Keratinocyte (primary cell): ENCODE data around the gene CLN6. TPM values are rescaled to one million over a fixed set of nuclear protein-coding genes. Genes with fewer than 3 reads are reported as not detected.
"Not testable (repeated sequence)": the region's sequence is repeated elsewhere in the genome, so short reads cannot be mapped to it uniquely, and the experiment has no call there.

Source experiments
- DNase-seq: peaks from one replicate; pipeline ENCODE4 v3.0.0-alpha.2; 2011; ENCODE audit warnings: low read depth, missing footprints, low spot score
- FAIRE-seq: peaks from 2 replicates; lab custom pipeline; 2011; peaks lifted over from hg19 to GRCh38; lab: Jason Lieb, UNC
- H2AFZ ChIP-seq: 2 replicates; pipeline ENCODE4 v1.6.0; 2012; ENCODE audit warnings: low read length, control low read depth, inconsistent platforms; ENCODE audit not compliant: control insufficient read depth
- H3K27ac ChIP-seq: 2 replicates; pipeline ENCODE4 v1.5.1; 2011; ENCODE audit warnings: low read length; ENCODE audit not compliant: control insufficient read depth, insufficient read depth
- H3K27me3 ChIP-seq: 3 replicates; pipeline ENCODE4 v1.6.0; 2011; ENCODE audit warnings: low read length; ENCODE audit not compliant: control insufficient read depth, insufficient read depth; ENCODE audit errors: extremely low read depth
- H3K36me3 ChIP-seq, 2 experiments: 2 replicates in 1 of 2; 3 replicates in 1 of 2; pipeline ENCODE4 v1.5.1; 2011; ENCODE audit warnings: low read length in 2 of 2, mild to moderate bottlenecking in 1 of 2; ENCODE audit not compliant: control insufficient read depth in 2 of 2, insufficient read depth in 2 of 2; ENCODE audit errors: extremely low read depth in 1 of 2
- H3K4me1 ChIP-seq: 3 replicates; pipeline ENCODE4 v1.5.1; 2011; ENCODE audit warnings: low read length; ENCODE audit not compliant: control insufficient read depth, insufficient read depth; ENCODE audit errors: extremely low read depth
- H3K4me2 ChIP-seq: 3 replicates; pipeline ENCODE4 v1.6.0; 2011; ENCODE audit warnings: low read depth, low read length; ENCODE audit not compliant: control insufficient read depth, insufficient read depth; ENCODE audit errors: extremely low read depth
- H3K4me3 ChIP-seq, 3 experiments: fragments of 200-600 bp in 1 of 3; sonication (generic) in 1 of 3; 2 replicates in 2 of 3; 3 replicates in 1 of 3; pipeline ENCODE4 v1.5.1; 2011 to 2016; ENCODE audit warnings: low read length in 3 of 3, mild to moderate bottlenecking in 3 of 3, control low read depth in 2 of 3, inconsistent platforms in 1 of 3, low read depth in 1 of 3, mixed read lengths in 1 of 3, mixed run types in 1 of 3, moderate library complexity in 1 of 3; ENCODE audit not compliant: control insufficient read depth in 2 of 3, insufficient read depth in 2 of 3; ENCODE audit errors: extremely low read depth in 1 of 3
- H3K79me2 ChIP-seq: 2 replicates; pipeline ENCODE4 v1.6.0; 2012; ENCODE audit warnings: low read length; ENCODE audit not compliant: control insufficient read depth, insufficient read depth
- H3K9ac ChIP-seq: 3 replicates; pipeline ENCODE4 v1.6.0; 2011; ENCODE audit warnings: low read length; ENCODE audit not compliant: control insufficient read depth, insufficient read depth; ENCODE audit errors: extremely low read depth
- H3K9me1 ChIP-seq: 3 replicates; pipeline ENCODE4 v1.6.0; 2011; ENCODE audit warnings: low read length; ENCODE audit not compliant: control insufficient read depth, insufficient read depth; ENCODE audit errors: extremely low read depth
- H3K9me3 ChIP-seq: 2 replicates; pipeline ENCODE4 v1.5.1; 2012; ENCODE audit warnings: low read depth, low read length; ENCODE audit not compliant: control insufficient read depth
- H4K20me1 ChIP-seq: 3 replicates; pipeline ENCODE4 v1.6.0; 2011; ENCODE audit warnings: low read length; ENCODE audit not compliant: control insufficient read depth, insufficient read depth; ENCODE audit errors: extremely low read depth
- CTCF ChIP-seq, 3 experiments: IDR thresholded peaks in 1 of 3; conservative IDR thresholded peaks in 1 of 3; optimal IDR thresholded peaks in 1 of 3; 2 replicates in 2 of 3; 3 replicates in 1 of 3; pipeline versions ENCODE3 to v1.5.1; 2011; ENCODE audit warnings: low read length in 3 of 3, mild to moderate bottlenecking in 3 of 3, moderate library complexity in 2 of 3, control low read depth in 1 of 3, inconsistent platforms in 1 of 3; ENCODE audit not compliant: insufficient read depth in 2 of 3; ENCODE audit errors: extremely low read depth in 1 of 3
- EZH2 ChIP-seq: IDR thresholded peaks from one replicate; pipeline ENCODE4 v1.6.1; 2012; ENCODE audit warnings: inconsistent platforms, mild to moderate bottlenecking, low read length, moderate library complexity
- dilution Hi-C: fragments of 300-500 bp; cut with MboI; formaldehyde crosslinking; loops from one replicate; pipeline ENCODE4 v1.7.0; 2020; ENCODE audit warnings: low sequenced_read_pairs; ENCODE audit not compliant: extremely low pct_ligation_motif_present
- polyA plus RNA-seq, 5 experiments: library from polyadenylated mRNA; depleted of rRNA in 3 of 5; stranded (reverse) in 3 of 5; stranded (forward) in 1 of 5; unstranded in 1 of 5; fragments of >200 nt; gene quantifications; 1 replicate in 1 of 5; 2 replicates in 3 of 5; 3 replicates in 1 of 5; pipeline versions ENCODE4 v1.2.1 to v1.2.3, GENCODE V29; 2011 to 2012; ENCODE audit warnings: missing spikeins in 2 of 5, low read depth in 1 of 5, low replicate concordance in 1 of 5

The CLN6 gene
- polyA plus RNA-seq, 1 donor (not counting 4 experiments of a cell fraction or from before 2014, with no cell fraction given), result 26.7 TPM

- H3K36me3 ChIP-seq, result no peaks in the 10 kb centered on the region
- no peaks in the 10 kb centered on the region for H3K9me1 ChIP-seq
- no peak for FAIRE-seq
- H3K27ac ChIP-seq, result no peak overlapping the region
- H3K9ac ChIP-seq, result no peak overlapping the region
- TF ChIP-seq CTCF (optimal IDR thresholded peaks at IDR 0.05 in 1 of 3, IDR thresholded peaks at IDR 0.05 in 1 of 3, conservative IDR thresholded peaks at IDR 0.05 in 1 of 3; ENCODE audit: extremely low read depth in 1 of 3, insufficient read depth in 2 of 3, low read length in 3 of 3) (no peak), EZH2 (no peak)
- no peak overlapping the region for H3K4me3 ChIP-seq
- no peaks in the 10 kb centered on the region for H3K4me1 ChIP-seq
- no peaks in the 10 kb centered on the region for H3K27me3 ChIP-seq
- no peaks in the 10 kb centered on the region for H3K9me3 ChIP-seq
- dilution Hi-C loops, result no loop called here
- no peak overlapping the region for H2AFZ ChIP-seq
- no peak for DNase-seq
- no peaks in the 10 kb centered on the region for H3K79me2 ChIP-seq
- no peaks in the 10 kb centered on the region for H4K20me1 ChIP-seq
- H3K4me2 ChIP-seq, result no peak overlapping the region
Observed at GRCh38 chr15:68239025-68239424, 9.5 kb upstream of the CLN6 start.

GRCh38 chr15:68235022-68235421 lies 5.5 kb upstream of the CLN6 start:
- dilution Hi-C loops, result no loop called here
- FAIRE-seq, result peak; percentile 77
- Histone ChIP-seq H3K9me1 (no peaks in the 10 kb centered on the region), H2AFZ (no peak overlapping the region), H4K20me1 (no peaks in the 10 kb centered on the region), H3K27me3 (peaks cover 4% of the 10 kb centered on the region), H3K79me2 (no peaks in the 10 kb centered on the region), H3K4me1 (peaks cover 4% of the 10 kb centered on the region), H3K27ac (no peak overlapping the region), H3K36me3 (no peaks in the 10 kb centered on the region), H3K4me2 (no peak overlapping the region), H3K4me3 (no peak overlapping the region), H3K9me3 (no peaks in the 10 kb centered on the region), H3K9ac (no peak overlapping the region)
- TF ChIP-seq CTCF (optimal IDR thresholded peaks at IDR 0.05 in 1 of 3, IDR thresholded peaks at IDR 0.05 in 1 of 3, conservative IDR thresholded peaks at IDR 0.05 in 1 of 3; ENCODE audit: extremely low read depth in 1 of 3, insufficient read depth in 2 of 3, low read length in 3 of 3) (no peak), EZH2 (no peak)
- DNase-seq, result no peak

GRCh38 chr15:68234520-68234919 lies 5.0 kb upstream of the CLN6 start:
- DNase-seq, H4K20me1 ChIP-seq, H3K4me3 ChIP-seq, H3K27ac ChIP-seq, H3K9me3 ChIP-seq, H3K27me3 ChIP-seq, H3K4me2 ChIP-seq, H3K9ac ChIP-seq, H2AFZ ChIP-seq, FAIRE-seq, H3K36me3 ChIP-seq, H3K79me2 ChIP-seq, H3K9me1 ChIP-seq, dilution Hi-C loops, H3K4me1 ChIP-seq: not testable (repeated sequence)
